Stimulated activated CD4-positive, alpha-beta T cell treated with anti-CD3 and anti-CD28 coated beads, Interleukin-4, amount 100 ng/mL, for 1 hour (primary cell): ENCODE results near the gene CD8A.
"Not testable (repeated sequence)": the region's sequence is repeated elsewhere in the genome, so short reads cannot be mapped to it uniquely, and the experiment has no call there.

Source experiments
- DNase-seq: peaks from one replicate; pipeline ENCODE4 v3.0.0-alpha.2; 2020

Gene CD8A

DNA sequence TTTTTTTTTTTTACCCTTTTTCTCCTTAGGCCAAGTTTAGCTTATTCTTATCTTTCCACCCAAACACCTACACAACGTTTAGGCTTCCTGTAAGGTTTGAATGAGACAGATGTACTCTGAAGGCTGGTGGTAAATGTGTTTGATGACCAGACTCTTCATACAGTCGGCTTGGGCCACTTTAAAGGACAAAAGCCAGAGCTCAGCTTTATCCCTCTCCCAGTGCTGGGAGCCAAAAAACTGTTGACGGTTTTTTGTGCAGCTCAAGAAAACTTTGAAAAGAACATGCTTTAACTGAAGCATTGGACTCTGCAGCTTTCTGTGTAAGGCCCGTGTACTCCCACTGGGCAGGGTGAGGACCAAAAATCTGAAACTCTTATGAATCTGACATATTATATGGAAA lies 15.4 kb downstream of the CD8A start:
- no peak for DNase-seq

DNA sequence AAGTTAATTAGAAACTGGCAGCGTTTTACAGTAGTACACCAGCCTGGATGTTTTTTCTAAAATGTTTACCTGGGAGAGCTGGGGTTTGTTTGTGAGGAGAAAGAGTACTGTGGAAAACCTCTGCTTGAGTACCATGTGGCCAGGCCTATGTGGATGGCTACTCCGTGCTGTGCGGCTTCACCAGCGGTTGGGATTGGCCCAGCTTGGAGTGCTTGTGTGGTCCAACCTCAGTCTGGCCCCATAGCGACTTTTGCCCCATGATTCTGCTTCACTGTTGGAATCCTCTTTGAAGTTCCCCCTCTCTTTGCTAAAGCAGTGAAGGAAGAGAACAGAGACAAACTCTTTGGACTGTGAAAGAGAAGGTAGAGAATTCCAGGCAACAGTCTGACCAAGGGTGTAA lies 15.9 kb downstream of the CD8A start:
- DNase-seq: no peak

DNA sequence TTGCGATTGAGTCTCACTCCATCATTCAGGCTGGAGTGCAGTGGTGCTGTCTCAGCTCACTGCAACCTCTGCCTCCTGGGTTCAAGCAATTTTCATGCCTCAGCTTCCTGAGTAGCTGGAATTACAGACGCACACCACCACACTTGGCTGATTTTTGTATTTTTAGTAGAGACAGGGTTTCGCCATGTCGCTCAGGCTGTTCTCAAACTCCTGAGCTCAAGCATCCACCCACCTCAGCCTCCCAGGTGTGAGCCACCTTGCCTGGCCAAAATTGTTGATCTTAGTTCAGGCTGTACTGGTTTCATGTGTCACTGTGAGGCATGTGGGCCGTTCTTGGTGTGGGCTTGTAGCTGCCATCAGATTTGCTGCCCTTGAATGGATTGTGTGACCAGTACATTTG lies 18.1 kb downstream of the CD8A start:
- no peak for DNase-seq

DNA sequence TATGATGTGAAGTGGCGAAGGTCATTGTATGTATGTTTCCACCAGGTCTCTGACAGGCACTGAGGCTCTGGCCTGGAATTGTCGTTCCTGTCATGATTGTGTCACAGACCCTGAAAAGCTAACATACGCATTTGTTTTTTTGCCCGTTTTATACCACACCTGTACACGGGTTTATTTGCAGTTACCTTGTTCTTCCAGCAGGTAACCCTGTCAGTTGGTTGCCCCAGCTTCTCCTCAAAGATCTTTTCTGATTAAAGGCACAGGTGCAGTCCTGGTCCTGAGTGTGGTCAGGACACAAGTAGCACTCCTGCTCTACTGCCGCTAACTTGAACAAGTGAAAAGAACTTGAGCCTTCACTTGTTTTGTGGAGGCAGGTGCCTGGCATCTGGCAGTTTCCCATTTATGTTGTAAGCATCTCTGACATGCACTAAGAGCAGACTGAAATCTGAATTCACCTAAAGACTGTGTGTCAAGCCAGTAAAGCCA lies 19.9 kb downstream of the CD8A start:
- no peak for DNase-seq

DNA sequence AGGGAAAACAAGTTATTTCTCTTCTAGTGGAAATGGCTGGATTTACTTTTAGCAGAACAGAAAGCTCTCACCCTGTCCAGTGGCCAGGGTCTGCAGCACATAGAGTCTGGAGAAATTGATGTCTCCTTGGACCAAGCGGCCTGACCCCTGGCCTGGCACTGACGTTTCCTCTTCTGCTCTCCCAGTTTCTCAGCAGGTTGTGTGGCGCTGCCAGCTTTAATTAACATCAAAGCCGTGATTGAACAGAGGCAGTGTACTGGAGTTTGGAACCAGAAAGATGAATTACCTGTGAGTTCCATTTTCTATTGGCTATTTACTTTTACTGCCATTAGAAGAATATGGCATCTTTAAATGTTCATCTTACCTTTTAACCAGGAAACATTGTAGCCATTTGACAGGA lies 20.9 kb downstream of the CD8A start:
- DNase-seq: no peak

DNA sequence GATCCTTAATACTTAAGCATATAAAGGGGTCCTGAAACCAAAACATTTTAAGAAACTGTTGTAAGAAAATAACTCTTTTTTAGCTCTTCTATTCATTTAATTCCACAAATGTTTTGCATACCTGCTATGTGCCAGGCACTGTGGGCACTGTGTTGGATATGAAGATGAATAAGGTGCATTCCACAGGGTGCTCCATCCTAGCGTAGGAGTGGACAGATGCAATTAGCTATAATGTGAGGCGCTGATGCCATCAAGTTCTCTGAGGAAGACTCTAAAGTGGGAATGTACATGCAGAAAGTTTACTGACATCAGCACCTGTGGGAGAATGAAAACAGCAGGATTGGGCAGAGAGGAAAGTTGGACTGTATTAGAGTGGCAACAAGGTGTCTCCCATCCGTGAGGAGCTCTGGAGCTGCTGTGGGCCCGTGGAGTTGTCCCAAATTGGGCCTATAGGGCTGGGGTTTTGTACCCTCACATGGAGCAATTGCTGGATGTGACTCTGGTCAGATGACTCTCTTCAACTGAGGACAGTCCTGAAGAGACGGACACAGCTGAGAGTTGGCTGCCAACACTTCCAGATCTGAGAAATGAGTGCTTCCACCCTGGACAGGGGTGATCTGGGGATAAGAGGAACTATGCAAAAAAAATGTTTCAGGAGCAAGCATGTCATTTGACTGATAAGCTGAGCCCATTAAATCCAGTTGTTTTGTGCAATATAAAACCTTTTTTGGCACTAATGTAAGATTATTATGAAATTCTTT lies 22.3 kb downstream of the CD8A start:
- DNase-seq: no peak

DNA sequence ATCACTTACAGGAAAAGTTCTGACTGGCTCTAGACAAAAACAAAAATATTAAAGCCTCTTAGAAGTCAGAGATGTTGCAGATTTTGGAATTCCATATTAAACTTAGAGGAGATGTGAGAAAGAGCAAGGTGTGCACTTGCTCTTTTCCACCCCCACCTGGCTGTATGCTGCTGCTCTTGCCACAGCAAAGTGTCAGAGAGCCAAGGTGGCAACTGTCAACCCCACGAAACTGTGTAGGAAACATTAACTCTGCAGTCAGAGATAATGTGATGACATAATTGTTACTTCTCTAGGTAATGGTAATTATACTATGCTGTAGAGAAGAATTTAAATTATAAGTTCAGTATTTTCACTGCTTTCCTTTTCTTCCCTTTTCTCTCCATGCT lies 25.4 kb downstream of the CD8A start:
- DNase-seq: no peak

DNA sequence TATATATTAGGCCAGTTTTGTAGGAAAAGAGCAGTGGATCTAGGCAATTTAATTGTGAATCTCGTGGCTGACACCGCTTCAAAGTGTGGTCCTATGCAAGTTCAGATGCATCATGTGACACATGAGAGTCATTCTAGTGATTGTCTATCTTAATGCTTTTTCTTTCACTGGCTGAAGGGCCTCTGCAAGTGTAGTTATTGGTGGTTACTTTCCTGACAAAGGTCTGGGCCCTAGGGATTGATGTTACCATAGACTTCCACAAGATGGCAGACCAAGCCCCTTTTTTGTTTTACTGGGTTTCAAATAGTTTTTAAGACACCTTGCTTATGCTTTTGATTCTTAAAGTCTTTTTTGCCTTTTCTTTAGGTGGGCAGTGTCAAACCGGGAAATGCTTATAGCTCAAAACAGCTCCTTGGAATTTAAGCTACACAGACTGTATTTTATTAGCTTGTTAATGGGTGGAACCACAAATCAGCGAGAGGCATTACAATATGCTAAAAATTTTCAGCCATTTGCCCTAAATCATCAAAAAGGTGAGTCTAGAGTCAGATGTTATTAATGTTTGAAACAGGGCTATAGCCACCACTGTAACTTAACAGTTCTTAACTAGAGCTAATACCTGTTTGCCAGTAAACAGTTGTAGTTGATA lies 25.9 kb downstream of the CD8A start:
- DNase-seq: no peak

DNA sequence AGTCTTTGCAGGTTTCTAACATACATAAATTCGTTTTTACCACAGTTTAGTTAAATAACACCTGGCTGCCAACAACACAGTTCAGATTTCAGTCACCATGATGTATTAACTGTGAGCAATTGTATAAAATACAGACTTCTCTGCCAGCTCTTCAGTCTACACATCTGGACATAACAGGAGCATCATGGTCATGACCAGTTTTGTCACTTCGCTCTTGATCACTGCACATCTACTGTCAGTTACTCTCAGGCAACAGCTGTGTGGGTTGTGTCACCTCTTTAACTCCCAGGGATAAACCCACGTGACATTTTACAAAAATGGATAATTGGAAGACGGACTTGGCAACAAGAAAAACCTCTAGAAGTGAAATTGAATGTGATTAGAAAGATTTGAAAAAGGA lies 30.3 kb downstream of the CD8A start:
- no peak for DNase-seq

DNA sequence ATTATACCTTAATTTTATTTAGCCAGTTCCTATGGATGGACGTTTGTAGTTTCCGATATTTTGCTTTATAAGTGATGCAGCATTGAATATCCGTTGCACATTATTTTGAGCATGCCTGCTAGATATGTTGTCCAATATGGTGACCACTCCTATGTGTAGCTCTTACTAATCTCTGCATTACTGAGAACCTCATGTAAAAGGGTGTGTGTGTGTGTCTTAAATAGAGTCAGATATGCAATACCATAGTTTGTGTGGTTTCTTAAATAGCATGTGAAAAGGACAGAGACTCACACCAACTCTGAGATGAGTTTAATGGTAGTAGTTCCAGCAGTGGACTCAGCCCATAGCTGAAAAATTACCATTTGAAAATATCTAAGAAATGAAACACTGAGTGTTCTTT lies 32.3 kb downstream of the CD8A start:
- no peak for DNase-seq

DNA sequence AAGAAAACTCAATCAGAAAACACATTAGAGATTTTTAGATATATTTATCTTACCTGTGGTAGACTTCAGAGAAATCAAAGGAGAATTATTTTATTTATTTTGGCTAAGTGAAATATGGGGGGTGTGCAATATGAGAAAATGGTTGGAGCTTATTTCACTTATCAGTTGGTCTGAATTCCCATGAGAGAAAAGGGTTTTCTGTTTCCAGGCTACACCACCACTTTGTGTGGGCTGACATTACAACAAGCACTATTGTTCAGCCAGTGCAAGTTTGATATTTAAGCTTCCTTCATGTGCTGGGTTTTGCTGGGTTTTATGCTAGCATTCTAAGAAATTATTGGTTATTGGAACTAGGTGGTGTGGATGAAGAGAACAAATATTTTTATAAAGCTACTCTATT lies 37.1 kb downstream of the CD8A start:
- no peak for DNase-seq

DNA sequence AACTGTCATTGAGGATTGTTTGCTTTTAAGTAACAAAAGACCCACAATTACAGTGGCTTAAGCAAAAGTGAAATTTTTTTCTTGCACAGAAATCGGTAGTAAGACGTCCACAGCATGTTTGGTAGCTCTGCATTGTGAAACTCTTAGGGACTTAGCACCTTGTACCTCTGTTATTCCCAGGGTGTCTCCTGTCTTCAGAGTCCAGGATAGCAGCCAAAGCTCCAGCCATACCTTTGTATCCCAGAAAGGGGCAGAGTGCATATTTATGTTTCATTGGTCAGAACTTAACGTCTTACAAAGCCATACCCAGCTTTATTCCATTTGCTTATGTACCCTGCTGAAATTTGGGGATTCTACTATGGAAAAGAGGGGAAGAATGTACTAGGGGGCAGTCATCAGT lies 37.8 kb downstream of the CD8A start:
- no peak for DNase-seq

DNA sequence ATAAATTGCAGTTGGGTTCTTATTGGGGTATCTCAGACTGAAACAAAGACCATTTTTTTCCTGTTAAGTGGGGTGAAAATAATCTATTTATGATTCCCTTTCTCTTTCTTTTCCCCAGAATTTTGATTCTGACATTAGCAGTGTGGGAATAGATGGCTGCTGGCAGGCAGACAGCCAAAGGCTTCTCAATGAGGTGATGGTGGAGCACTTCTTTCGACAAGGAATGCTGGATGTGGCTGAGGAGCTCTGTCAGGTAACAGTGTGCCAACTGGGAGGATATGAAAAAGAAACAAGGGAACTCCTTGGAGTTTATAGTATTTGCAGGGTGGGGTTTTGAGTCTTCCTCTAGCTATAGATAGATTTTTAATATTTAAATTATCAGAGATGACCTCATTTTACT lies 38.9 kb downstream of the CD8A start:
- no peak for DNase-seq

DNA sequence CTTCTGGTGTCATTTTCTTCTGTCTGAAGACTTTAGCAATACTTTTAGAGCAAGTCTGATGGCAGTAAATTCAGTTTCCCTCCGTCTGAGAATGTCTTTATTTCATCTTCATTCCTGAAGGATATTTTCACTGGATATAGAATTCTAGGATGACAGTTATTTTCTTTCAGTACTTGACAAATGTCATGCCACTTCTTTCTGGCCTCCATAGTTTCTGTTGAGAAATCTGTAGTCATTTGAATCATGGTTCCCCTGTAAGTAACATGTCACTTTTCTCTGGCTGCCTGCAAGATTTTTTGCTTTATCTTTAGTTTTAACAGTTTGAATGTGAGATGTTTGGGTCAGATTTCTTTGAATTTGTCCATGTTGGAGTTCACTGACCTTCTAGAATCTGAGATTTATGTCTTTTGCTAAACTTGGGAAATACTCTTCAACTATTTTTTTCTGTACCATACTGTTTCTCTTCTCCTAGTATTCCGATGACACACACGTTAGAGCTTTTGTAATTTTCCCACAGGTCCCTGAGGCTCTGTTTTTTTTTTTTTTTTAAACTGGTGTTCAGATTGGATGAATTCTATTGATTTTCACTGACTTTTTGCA lies 40.4 kb downstream of the CD8A start:
- DNase-seq: no peak

DNA sequence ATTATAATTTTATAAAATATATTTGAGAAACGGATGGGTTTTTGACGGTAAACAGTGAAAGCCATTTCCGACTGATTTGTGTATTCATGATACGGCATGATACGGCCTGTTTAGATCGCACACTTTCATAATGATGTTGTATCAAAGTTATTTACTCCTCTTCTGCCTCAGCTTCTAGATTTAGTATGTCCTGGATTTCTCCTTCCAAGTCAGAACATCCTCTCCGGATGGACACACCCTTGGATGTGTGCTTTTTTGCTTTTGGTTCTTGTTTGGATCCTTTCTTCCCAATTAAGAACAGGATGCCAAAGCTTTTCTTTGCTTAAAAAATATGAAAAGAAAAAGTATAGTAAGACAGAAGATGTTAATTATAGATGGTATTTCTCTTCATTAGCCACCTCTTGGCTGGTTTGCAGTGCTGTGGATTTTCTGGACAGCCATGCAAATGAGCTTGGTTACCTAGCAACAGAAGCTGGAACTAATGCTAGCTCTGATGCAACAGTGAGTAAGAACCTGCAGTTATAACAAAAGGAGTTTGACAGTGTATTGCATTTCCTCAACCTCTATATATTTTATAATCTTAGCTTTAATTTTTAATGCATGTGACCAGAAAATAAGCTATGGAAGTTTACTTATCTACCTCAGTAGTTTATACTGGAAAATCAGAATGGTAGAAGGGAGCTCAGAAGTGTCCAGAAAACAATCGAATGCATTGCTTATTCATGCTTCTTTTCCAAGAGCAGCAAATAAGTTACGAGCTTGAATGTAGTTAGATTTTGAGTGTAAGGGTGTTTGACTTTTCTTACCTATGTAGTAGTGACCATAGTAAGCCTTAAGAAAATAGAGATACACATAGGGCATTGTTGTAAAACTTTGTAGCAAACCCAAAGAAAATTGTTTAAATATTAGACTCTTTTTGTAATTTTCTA lies 42.7 kb downstream of the CD8A start:
- DNase-seq: no peak

DNA sequence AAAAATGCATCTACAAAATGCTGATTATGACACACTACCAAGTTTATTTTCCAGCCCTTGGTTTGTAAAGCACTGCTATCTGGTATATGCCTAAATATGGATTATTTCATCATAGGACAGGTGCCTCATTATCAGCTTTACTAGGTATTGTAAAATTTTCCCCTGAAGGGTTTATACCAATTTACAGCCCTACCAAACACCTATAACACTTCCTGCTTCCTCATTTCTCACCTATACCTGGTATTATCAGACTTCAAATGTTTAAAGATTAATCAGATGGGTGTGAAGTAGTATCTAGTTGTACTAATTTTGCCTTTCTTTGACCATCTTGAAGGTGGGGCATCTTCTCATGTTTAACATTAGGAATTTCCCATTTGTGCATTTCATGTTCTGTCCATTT lies 43.8 kb downstream of the CD8A start:
- DNase-seq: no peak

DNA sequence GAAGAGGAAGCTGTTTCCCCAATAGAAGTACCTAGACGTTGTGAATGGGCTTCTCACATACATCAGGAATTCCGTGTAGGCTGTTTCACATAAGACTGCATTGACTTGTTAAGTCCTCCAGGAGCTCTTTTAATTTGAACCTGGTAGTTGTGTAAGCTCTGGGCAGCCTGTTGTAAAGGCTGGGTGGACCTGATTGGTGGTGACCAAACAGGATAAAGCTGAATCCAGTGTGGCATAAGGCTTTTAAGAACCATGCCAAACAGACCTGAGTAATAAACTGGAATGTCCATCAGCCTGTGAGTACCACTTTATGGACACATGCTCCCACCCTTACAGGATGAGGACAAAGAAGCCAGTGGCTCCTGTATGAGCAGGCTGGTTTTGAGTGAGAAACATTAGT lies 46.6 kb downstream of the CD8A start:
- DNase-seq: no peak

DNA sequence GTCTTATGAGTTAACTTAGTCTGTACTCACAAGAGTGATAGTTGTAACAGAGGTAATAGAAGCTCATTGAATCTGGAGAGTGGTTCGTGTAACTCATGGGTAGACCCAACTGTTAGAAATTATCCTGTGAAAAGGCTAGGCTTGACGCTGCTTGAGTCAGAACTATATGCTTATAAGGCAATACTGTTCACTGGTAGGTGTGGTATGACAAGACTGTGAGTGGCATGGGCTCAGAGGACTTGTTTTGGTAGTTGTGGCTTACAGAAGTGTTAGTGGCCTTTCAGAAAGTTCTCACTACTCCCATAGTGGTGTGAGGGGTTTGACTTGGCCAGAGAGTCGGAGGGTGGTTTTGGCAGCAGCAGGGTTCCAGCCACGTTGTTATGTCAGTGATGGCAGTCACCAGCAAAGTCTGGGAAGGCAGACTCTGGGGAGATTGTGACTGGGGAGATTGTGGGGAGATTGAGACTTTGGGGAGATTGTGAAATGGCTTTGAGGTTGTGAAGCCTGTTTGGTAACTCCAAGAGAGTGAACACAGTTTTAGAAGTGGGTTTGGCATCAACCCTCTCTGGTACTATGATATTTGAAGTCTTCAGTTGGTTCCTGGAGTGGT lies 48.7 kb downstream of the CD8A start:
- DNase-seq: not testable (repeated sequence)

DNA sequence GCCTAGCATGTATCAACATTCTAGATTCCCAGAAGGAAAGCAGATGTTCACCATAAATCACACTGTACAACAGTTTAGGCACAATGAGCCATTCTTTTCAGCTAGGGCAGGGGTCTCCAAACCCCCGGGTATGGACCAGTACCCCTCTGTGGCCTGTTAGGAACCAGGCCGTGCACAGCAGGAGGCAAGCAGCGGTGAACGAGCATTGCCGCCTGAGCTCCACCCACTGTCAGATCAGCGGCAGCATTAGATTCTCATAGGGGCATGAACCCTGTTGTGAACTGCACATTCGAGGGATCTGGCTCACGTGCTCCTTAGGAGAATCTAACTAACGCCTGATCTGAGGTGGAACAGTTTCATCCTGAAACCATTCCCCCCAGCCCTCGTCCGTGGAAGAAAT lies 50.8 kb downstream of the CD8A start:
- DNase-seq: not testable (repeated sequence)

DNA sequence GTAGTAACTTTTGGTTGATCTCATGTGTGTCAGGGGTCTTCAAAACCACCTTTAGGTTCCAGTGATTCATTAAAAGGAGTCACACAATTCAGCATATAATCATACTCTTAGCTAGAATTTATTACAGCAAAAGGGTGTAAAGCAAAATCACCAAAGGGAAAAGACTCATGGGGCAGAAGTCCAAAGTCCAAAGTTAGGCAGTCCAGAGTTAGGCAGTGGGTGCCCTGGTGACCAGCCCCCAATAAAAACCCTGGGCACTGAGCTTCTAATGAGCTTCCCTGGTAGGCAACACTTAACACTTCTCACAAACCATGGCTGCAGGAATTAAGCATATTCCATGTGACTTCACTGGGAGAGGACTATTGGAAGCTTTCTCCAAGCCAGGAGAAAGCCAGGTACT lies 51.2 kb downstream of the CD8A start:
- not testable (repeated sequence) for DNase-seq

DNA sequence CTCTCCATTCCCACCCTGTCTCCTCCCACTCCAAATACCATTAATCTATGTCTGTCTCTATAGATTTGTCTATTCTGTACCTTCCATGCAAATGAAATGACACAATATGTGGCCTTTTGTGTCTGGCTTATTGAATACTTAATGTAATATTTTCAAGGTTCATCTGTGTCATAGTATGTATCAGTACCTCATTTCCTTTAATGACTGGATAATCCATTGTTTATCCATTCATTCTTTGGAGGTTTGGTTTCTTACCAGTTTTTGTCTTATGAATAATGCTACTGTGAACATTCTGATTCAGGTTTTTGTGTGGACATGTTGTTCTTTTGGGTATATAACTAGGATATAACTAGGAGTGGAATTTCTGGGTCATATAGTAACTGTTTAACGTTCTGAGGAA lies 55.8 kb downstream of the CD8A start:
- not testable (repeated sequence) for DNase-seq
